Frontal cortex (tissue), 4 donors: ENCODE data around the gene AIFM2. TPM values are rescaled to one million over a fixed set of nuclear protein-coding genes. Genes with fewer than 3 reads are reported as not detected.
"Not testable (repeated sequence)": the region's sequence is repeated elsewhere in the genome, so short reads cannot be mapped to it uniquely, and the experiment has no call there.

Source experiments
- DNase-seq, 2 donors: peaks; one replicate each; pipeline ENCODE4 v3.0.0; 2012; ENCODE audit warnings: low spot score in 2 of 2
- FAIRE-seq: peaks from 2 replicates; lab custom pipeline; 2012; peaks lifted over from hg19 to GRCh38; lab: Jason Lieb, UNC
- total RNA-seq: library from RNA; depleted of rRNA; stranded (reverse); fragments of >200 nt; gene quantifications from one replicate; pipeline ENCODE4 v1.2.3, GENCODE V29; 2014
- donor health status: control.
- donor health status: control.
- donor health status: control.

Gene AIFM2
- 4.9 TPM for total RNA-seq

- no peak for FAIRE-seq
- peak; percentile 54 to 84 for DNase-seq
Observed at GRCh38 chr10:70132098-70133029, at the start of gene AIFM2. AIFM2 (minus strand) TSS chr10:70132825; CDS start chr10:70124084, 8,741 bp downstream.

GRCh38 chr10:70179209-70179608 is 46.6 kb upstream of the AIFM2 start:
- DNase-seq, FAIRE-seq: not testable (repeated sequence)

- DNase-seq (no peak), FAIRE-seq (no peak)
Observed at GRCh38 chr10:70178139-70178725, 45.6 kb upstream of the AIFM2 start.

GRCh38 chr10:70176441-70176840 is 43.8 kb upstream of the AIFM2 start:
- no peak for DNase-seq

GRCh38 chr10:70175516-70175915 is 42.9 kb upstream of the AIFM2 start:
- DNase-seq: no peak
- no peak for FAIRE-seq

More at GRCh38 chr10:70176441-70176840, 43.8 kb upstream of the AIFM2 start:
- FAIRE-seq: no peak

GRCh38 chr10:70174058-70174741 is 41.6 kb upstream of the AIFM2 start:
- FAIRE-seq (no peak), DNase-seq (no peak)

- peak in 1 of 2 donors; percentile 18 for DNase-seq
Observed at GRCh38 chr10:70169649-70170364, 37.2 kb upstream of the AIFM2 start.

GRCh38 chr10:70169011-70169410 is 36.4 kb upstream of the AIFM2 start:
- FAIRE-seq (no peak), DNase-seq (no peak)

More at GRCh38 chr10:70169649-70170364, 37.2 kb upstream of the AIFM2 start:
- no peak for FAIRE-seq

- DNase-seq: no peak
- FAIRE-seq: no peak
Observed at GRCh38 chr10:70167246-70167645, 34.6 kb upstream of the AIFM2 start.

GRCh38 chr10:70166394-70166793 is 33.8 kb upstream of the AIFM2 start:
- DNase-seq (no peak), FAIRE-seq (no peak)

GRCh38 chr10:70164163-70164562 is 31.5 kb upstream of the AIFM2 start:
- FAIRE-seq (no peak), DNase-seq (no peak)

GRCh38 chr10:70163448-70163847 is 30.8 kb upstream of the AIFM2 start:
- FAIRE-seq (no peak), DNase-seq (no peak)

- no peak for FAIRE-seq
- DNase-seq: no peak
Observed at GRCh38 chr10:70162892-70163201, 30.2 kb upstream of the AIFM2 start.

- DNase-seq (no peak), FAIRE-seq (no peak)
Observed at GRCh38 chr10:70162151-70162891, 29.7 kb upstream of the AIFM2 start.

GRCh38 chr10:70160798-70161197 is 28.2 kb upstream of the AIFM2 start:
- FAIRE-seq (no peak), DNase-seq (no peak)

- not testable (repeated sequence) for DNase-seq, FAIRE-seq
Observed at GRCh38 chr10:70159366-70159765, 26.7 kb upstream of the AIFM2 start.

GRCh38 chr10:70158113-70158512 is 25.5 kb upstream of the AIFM2 start:
- no peak for DNase-seq
- FAIRE-seq: no peak

- DNase-seq: no peak
- no peak for FAIRE-seq
Observed at GRCh38 chr10:70155255-70155838, 22.7 kb upstream of the AIFM2 start.

- no peak for DNase-seq
- FAIRE-seq: no peak
Observed at GRCh38 chr10:70148516-70148915, 15.9 kb upstream of the AIFM2 start.
